HepG2 (cell line): ENCODE results near the gene SRRM2. TPM values are rescaled to one million over a fixed set of nuclear protein-coding genes. Genes with fewer than 3 reads are reported as not detected.

ENCODE experiments used
- ATAC-seq: fragments of 200-7000 bp; cut with Tn5 transposase; 3 replicates; pipeline ENCODE4 v1.9.1; 2020; ENCODE audit warnings: mild to moderate bottlenecking, moderate library complexity
- BruUV-seq: library from RNA; stranded (reverse); fragments of 400-500 nt; replicated peaks from 2 replicates; lab custom pipeline; 2021; lab: Mats Ljungman, UMichigan
- CTCF ChIA-PET: fragments of 300-600 bp; formaldehyde crosslinking; extraction: SDS; loops from one replicate; lab custom pipeline; 2021; ENCODE audit warnings: low total read pairs, inconsistent platforms, low intra/inter-chr PET ratio; lab: Yijun Ruan, JAX
- POLR2A ChIA-PET: fragments of 350-600 bp; sonication (Branson Sonifier 250); formaldehyde crosslinking; loops from one replicate; lab custom pipeline; 2020; ENCODE audit warnings: antibody characterized with exemption, inconsistent platforms; lab: Yijun Ruan, JAX
- DNase-seq: peaks from one replicate; pipeline ENCODE4 v3.0.0-alpha.2; 2015; ENCODE audit warnings: low spot score
- FAIRE-seq: peaks from 3 replicates; lab custom pipeline; 2011; peaks lifted over from hg19 to GRCh38; lab: Jason Lieb, UNC
- H2AFZ ChIP-seq: one replicate; pipeline ENCODE4 v1.6.1; 2011; ENCODE audit warnings: low read length, inconsistent platforms
- H3K27ac ChIP-seq: fragments of 300-600 bp; 3 replicates; pipeline ENCODE4 v1.8.0; 2011; ENCODE audit warnings: mixed run types, mild to moderate bottlenecking, mixed read lengths, low read length, inconsistent platforms; ENCODE audit not compliant: insufficient read depth; ENCODE audit errors: extremely low read length
- H3K27me3 ChIP-seq, 2 experiments: fragments of 200-600 bp in 1 of 2; 2 replicates in 1 of 2; 3 replicates in 1 of 2; pipeline versions ENCODE4 v1.6.0 to v1.8.0; 2011; ENCODE audit warnings: low read length in 2 of 2, mild to moderate bottlenecking in 2 of 2, moderate library complexity in 2 of 2, inconsistent platforms in 1 of 2; ENCODE audit not compliant: insufficient read depth in 2 of 2, control insufficient read depth in 1 of 2
- H3K36me3 ChIP-seq, 2 experiments: fragments of 200-600 bp in 1 of 2; replicated peaks in 1 of 2; 2 replicates in 1 of 2; 3 replicates in 1 of 2; pipeline versions ENCODE4 v1.5.1 to v1.8.0; 2011; ENCODE audit warnings: low read length in 2 of 2, inconsistent platforms in 1 of 2; ENCODE audit not compliant: insufficient read depth in 2 of 2, control insufficient read depth in 1 of 2
- H3K4me1 ChIP-seq: 2 replicates; pipeline ENCODE4 v1.5.1; 2012; ENCODE audit warnings: low read length, inconsistent platforms; ENCODE audit not compliant: insufficient read depth
- H3K4me2 ChIP-seq: 2 replicates; pipeline ENCODE4 v1.6.0; 2011; ENCODE audit warnings: low read depth, low read length, inconsistent platforms
- H3K4me3 ChIP-seq, 3 experiments: fragments of 200-600 bp in 1 of 3; sonication (generic), shearing (Covaris generic) in 1 of 3; replicated peaks in 1 of 3; 2 replicates each; pipeline ENCODE4 v1.5.1; 2011 to 2016; ENCODE audit warnings: low read length in 3 of 3, inconsistent platforms in 2 of 3, low read depth in 2 of 3, mild to moderate bottlenecking in 2 of 3, control low read depth in 1 of 3, mixed read lengths in 1 of 3; ENCODE audit not compliant: insufficient read depth in 1 of 3
- H3K79me2 ChIP-seq: one replicate; pipeline ENCODE4 v1.6.1; 2011; ENCODE audit warnings: low read length, inconsistent platforms; ENCODE audit not compliant: insufficient read depth
- H3K9ac ChIP-seq: 2 replicates; pipeline ENCODE4 v1.6.0; 2011; ENCODE audit warnings: mild to moderate bottlenecking, low read depth, low read length, inconsistent platforms; ENCODE audit not compliant: insufficient read depth
- H3K9me3 ChIP-seq: 2 replicates; pipeline ENCODE4 v1.5.1; 2012; ENCODE audit warnings: mild to moderate bottlenecking, low read length
- H4K20me1 ChIP-seq: 2 replicates; pipeline ENCODE4 v1.6.0; 2011; ENCODE audit warnings: inconsistent platforms, mild to moderate bottlenecking, low read length, moderate library complexity; ENCODE audit not compliant: insufficient read depth
- AGO2 ChIP-seq: fragments of 200-400 bp; formaldehyde crosslinking; optimal IDR thresholded peaks from 2 replicates; pipeline ENCODE3; 2017; ENCODE audit warnings: mild to moderate bottlenecking, low read depth, low read length, moderate library complexity
- HNF4A ChIP-seq: sonication (generic); formaldehyde crosslinking; IDR thresholded peaks from 2 replicates; pipeline ENCODE4 v1.4.0; 2020; ENCODE audit warnings: missing genetic modification reagents
- MED8 ChIP-seq: sonication (generic); formaldehyde crosslinking; IDR thresholded peaks from 2 replicates; pipeline ENCODE4 v1.8.1; 2023; ENCODE audit warnings: mild to moderate bottlenecking, missing genetic modification reagents; ENCODE audit not compliant: insufficient replicate concordance
- MEIS1 ChIP-seq: sonication (generic); formaldehyde crosslinking; IDR thresholded peaks from 2 replicates; pipeline ENCODE4 v1.9.0; 2021; ENCODE audit warnings: mild to moderate bottlenecking, missing genetic modification reagents, moderate library complexity, borderline replicate concordance
- NAIF1 ChIP-seq: sonication (generic); formaldehyde crosslinking; IDR thresholded peaks from 2 replicates; pipeline ENCODE4 v1.5.0; 2020; ENCODE audit warnings: mild to moderate bottlenecking, missing genetic modification reagents, borderline replicate concordance
- REPIN1 ChIP-seq: sonication (generic); formaldehyde crosslinking; IDR thresholded peaks from 2 replicates; pipeline ENCODE4 v1.8.0; 2022; ENCODE audit warnings: missing genetic modification reagents, low read depth, mild to moderate bottlenecking, borderline replicate concordance
- ZNF30 ChIP-seq: sonication (generic); formaldehyde crosslinking; IDR thresholded peaks from 2 replicates; pipeline ENCODE4 v1.5.0; 2020; ENCODE audit warnings: mild to moderate bottlenecking, missing genetic modification reagents
- ZNF709 ChIP-seq: sonication (generic); formaldehyde crosslinking; IDR thresholded peaks from 2 replicates; pipeline ENCODE4 v1.5.0; 2020; ENCODE audit warnings: mild to moderate bottlenecking, missing genetic modification reagents
- ZNF891 ChIP-seq: sonication (generic); formaldehyde crosslinking; IDR thresholded peaks from 2 replicates; pipeline ENCODE4 v1.5.0; 2020; ENCODE audit warnings: mild to moderate bottlenecking, missing genetic modification reagents
- WGBS: methylation state at CpG from one replicate; pipeline ENCODE4 v1.1.6; 2017; ENCODE audit warnings: low lambda C conversion rate; 5-methylcytosine and 5-hydroxymethylcytosine counted together
- in situ Hi-C: cut with HindIII; loops from 2 replicates; pipeline ENCODE4 v1.10.0; 2017; ENCODE audit warnings: low pct_unique_long_range_greater_than_20kb; ENCODE audit not compliant: extremely low pct_ligation_motif_present
- intact Hi-C: fragments of 100-400 bp; cut with micrococcal nuclease; formaldehyde crosslinking; loops from one replicate; pipeline ENCODE4 v1.10.0; 2022; ENCODE audit not compliant: unreplicated experiment
- polyA plus RNA-seq, 8 experiments: library from polyadenylated mRNA; depleted of rRNA in 3 of 8; stranded (reverse) in 7 of 8; unstranded in 1 of 8; fragments of >200 nt; fragmentation: Illumina TruSeq in 4 of 8; extraction: Trizol in 4 of 8; gene quantifications; 2 replicates each; pipeline versions ENCODE4 v1.2.1 to v1.2.3, GENCODE V29; 2011 to 2016; ENCODE audit warnings: low read depth in 4 of 8, missing spikeins in 1 of 8, mixed read lengths in 1 of 8; ENCODE audit not compliant: insufficient read depth in 1 of 8
- total RNA-seq, 5 experiments: library from RNA; depleted of rRNA; stranded (reverse); fragments of >200 nt; fragmentation: Illumina TruSeq; extraction: Trizol; gene quantifications; 2 replicates each; pipeline ENCODE4 v1.2.3, GENCODE V29; 2016; ENCODE audit warnings: low read depth in 1 of 5
- TF ChIP-seq, protein P1 (sequence below): sonication (generic); formaldehyde crosslinking; IDR thresholded peaks from 2 replicates; pipeline ENCODE4 v1.8.1; 2023; ENCODE audit warnings: missing genetic modification reagents, inconsistent platforms, borderline replicate concordance

SRRM2 gene
- total and polyA plus RNA-seq, 2 of the 13 experiments (the other 11 are each of a cell fraction or from before 2014, with no cell fraction given), result 50.4 to 112 TPM

DNA sequence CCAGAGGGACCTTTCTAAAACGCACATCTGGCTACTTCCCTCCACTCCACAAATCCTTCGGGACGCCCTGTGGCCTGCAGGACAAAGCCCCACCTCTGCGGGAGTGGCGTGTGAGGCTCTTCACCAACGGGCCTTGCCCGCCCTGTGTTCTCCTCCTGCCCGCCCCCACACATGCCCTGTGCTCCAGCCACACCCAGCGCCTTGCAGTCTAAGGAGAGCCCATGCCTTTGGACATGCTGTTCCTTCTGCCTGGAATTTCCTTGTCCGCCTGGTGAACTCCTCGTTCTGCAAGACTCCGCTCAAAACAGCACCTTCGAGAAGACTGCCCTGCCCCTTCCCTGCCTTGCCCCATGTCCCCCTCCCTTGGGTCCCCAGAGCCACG, 17.2 kb downstream of the SRRM2 start:
- intact Hi-C loops (no loop called here), in situ Hi-C loops (no loop called here)
- H3K9ac ChIP-seq, result no peak overlapping the region
- H4K20me1 ChIP-seq, result peaks cover 7% of the 10 kb centered on the region; the same call in 1 of the 2 replicates
- BruUV-seq, result no TSS peak
- ChIA-PET CTCF (no interaction called here), POLR2A (interaction anchor here (1.5 kb wide), 1 partner anchor 7 kb away, joined by 3 read pairs; the partner anchor contains the start of gene ELOB)
- 95% methylated on average over 14 of the region's 14 CpGs for WGBS
- no peak overlapping the region for H3K27ac ChIP-seq
- peaks cover 19% of the 10 kb centered on the region for H3K79me2 ChIP-seq
- ATAC-seq (peak; percentile 4; the same call in 1 of the 3 replicates), DNase-seq (no peak), FAIRE-seq (no peak)
- H2AFZ ChIP-seq, result no peak overlapping the region
- no peaks in the 10 kb centered on the region for H3K4me1 ChIP-seq
- H3K4me3 ChIP-seq, result no peak overlapping the region
- no peak overlapping the region for H3K4me2 ChIP-seq
- no peaks in the 10 kb centered on the region for H3K27me3 ChIP-seq
- H3K36me3 ChIP-seq, result peaks cover 49 to 93% of the 10 kb centered on the region in 2 experiments
- peak; percentile 27 for TF ChIP-seq AGO2
- no peak for TF ChIP-seq MED8 (CRISPR knock-in tag)
- no peak for TF ChIP-seq NAIF1
- TF ChIP-seq ZNF891 (CRISPR knock-in tag), result no peak
- TF ChIP-seq REPIN1 (CRISPR knock-in tag), result no peak
- no peak for TF ChIP-seq ZNF30 (CRISPR knock-in tag)
- TF ChIP-seq, protein P1, sequence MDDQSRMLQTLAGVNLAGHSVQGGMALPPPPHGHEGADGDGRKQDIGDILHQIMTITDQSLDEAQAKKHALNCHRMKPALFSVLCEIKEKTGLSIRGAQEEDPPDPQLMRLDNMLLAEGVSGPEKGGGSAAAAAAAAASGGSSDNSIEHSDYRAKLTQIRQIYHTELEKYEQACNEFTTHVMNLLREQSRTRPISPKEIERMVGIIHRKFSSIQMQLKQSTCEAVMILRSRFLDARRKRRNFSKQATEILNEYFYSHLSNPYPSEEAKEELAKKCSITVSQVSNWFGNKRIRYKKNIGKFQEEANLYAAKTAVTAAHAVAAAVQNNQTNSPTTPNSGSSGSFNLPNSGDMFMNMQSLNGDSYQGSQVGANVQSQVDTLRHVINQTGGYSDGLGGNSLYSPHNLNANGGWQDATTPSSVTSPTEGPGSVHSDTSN, result no peak
- no peak for TF ChIP-seq ZNF709
- TF ChIP-seq HNF4A (CRISPR knock-in tag), result no peak
- TF ChIP-seq MEIS1 (CRISPR knock-in tag), result 0 out of 2 replicates have a peak, but pooled peaks have one; percentile 35
- H3K9me3 ChIP-seq, result no peaks in the 10 kb centered on the region
